ENCODE measurements around the gene LMAN2L. TPM values are rescaled to one million over a fixed set of nuclear protein-coding genes. Genes with fewer than 3 reads are reported as not detected.

Gene LMAN2L
- total and polyA plus RNA-seq, 2 of the 8 experiments (the other 6 are each of a cell fraction or from before 2014, with no cell fraction given): 14.3 to 17.6 TPM

GRCh38 chr2:96701636-96702035 lies 38.2 kb downstream of the LMAN2L start (continued):
- TF ChIP-seq CHD7 (IDR thresholded peaks at IDR 0.05; ENCODE audit: insufficient replicate concordance, low read length): no peak
- no peak for TF ChIP-seq TAF1 (IDR thresholded peaks at IDR 0.05; ENCODE audit: low read depth, low read length)
- TF ChIP-seq RBBP5 (IDR thresholded peaks at IDR 0.05; ENCODE audit: borderline replicate concordance, low read depth, low read length): no peak
- no peak for TF ChIP-seq EGR1 (IDR thresholded peaks at IDR 0.05; ENCODE audit: borderline replicate concordance, low read depth, low read length)
- TF ChIP-seq TCF12 (IDR thresholded peaks at IDR 0.05; ENCODE audit: low read depth, low read length): no peak
- TF ChIP-seq JUN (IDR thresholded peaks at IDR 0.05; ENCODE audit: low read depth, low read length): no peak
- TF ChIP-seq TAF7 (optimal IDR thresholded peaks at IDR 0.05; ENCODE audit: borderline replicate concordance, low read depth, low read length): no peak
- no peak for TF ChIP-seq CTCF (IDR thresholded peaks at IDR 0.05; ENCODE audit: control extremely low read depth in 1 of 3, insufficient read depth in 1 of 3, low read depth in 1 of 3, low read length in 3 of 3)
- no peak for TF ChIP-seq CHD2 (IDR thresholded peaks at IDR 0.05; ENCODE audit: low read length)

Data from H1 (cell line).